HEK293T (cell line): Measurements from ENCODE around the gene LARP4.

Source experiments
- FOXA1 ChIP-seq: fragments of 450-650 bp; IDR thresholded peaks from 2 replicates; pipeline ENCODE4 v1.6.1; 2016; ENCODE audit warnings: mild to moderate bottlenecking
- SP1 ChIP-seq: fragments of 450-650 bp; IDR thresholded peaks from 2 replicates; pipeline ENCODE4 v1.6.1; 2017

GRCh38 chr12:50411051-50411660, 10.5 kb downstream of the LARP4 start:
- no peak for TF ChIP-seq FOXA1
- TF ChIP-seq SP1: no peak
